NCI-H526 (cell line): ENCODE measurements around the gene ST6GALNAC2.
"Not testable (repeated sequence)": the region's sequence is repeated elsewhere in the genome, so short reads cannot be mapped to it uniquely, and the experiment has no call there.

Experiments
- DNase-seq, 2 experiments: peaks; one replicate each; lab custom pipeline; 2025; lab: John Stamatoyannopoulos, UW

The ST6GALNAC2 gene

GRCh38 chr17:76585649-76586593, at the start of gene ST6GALNAC2:
TSS of gene ST6GALNAC2 (minus strand) at chr17:76585860. CDS start at chr17:76585808, 52 bp downstream.
- peak; percentile 11 to 88 for DNase-seq

GRCh38 chr17:76635039-76635438, 49.4 kb upstream of the ST6GALNAC2 start:
- DNase-seq = no peak

- no peak for DNase-seq
These were observed 48.1 kb upstream of the ST6GALNAC2 start for GRCh38 chr17:76633628-76634328.

GRCh38 chr17:76631821-76632565, 46.3 kb upstream of the ST6GALNAC2 start:
- no peak for DNase-seq

GRCh38 chr17:76630151-76630550, 44.5 kb upstream of the ST6GALNAC2 start:
- DNase-seq = no peak

GRCh38 chr17:76627510-76627909, 41.9 kb upstream of the ST6GALNAC2 start:
- no peak for DNase-seq

- DNase-seq = no peak
These were observed 40.8 kb upstream of the ST6GALNAC2 start for GRCh38 chr17:76626442-76626841.

GRCh38 chr17:76625496-76625895, 39.8 kb upstream of the ST6GALNAC2 start:
- no peak for DNase-seq

- peak in 1 of 2 experiments; percentile 67 for DNase-seq
These were observed 37.8 kb upstream of the ST6GALNAC2 start for GRCh38 chr17:76623271-76624146.

GRCh38 chr17:76617838-76618237, 32.2 kb upstream of the ST6GALNAC2 start:
- DNase-seq = no peak

- no peak for DNase-seq
These were observed 29.4 kb upstream of the ST6GALNAC2 start for GRCh38 chr17:76614912-76615617.

- not testable (repeated sequence) for DNase-seq
These were observed 28.6 kb upstream of the ST6GALNAC2 start for GRCh38 chr17:76614064-76614759.

- no peak for DNase-seq
These were observed 27.6 kb upstream of the ST6GALNAC2 start for GRCh38 chr17:76612977-76613851.

GRCh38 chr17:76612465-76612864, 26.8 kb upstream of the ST6GALNAC2 start:
- no peak for DNase-seq

GRCh38 chr17:76611758-76612157, 26.1 kb upstream of the ST6GALNAC2 start:
- no peak for DNase-seq

- not testable (repeated sequence) for DNase-seq
These were observed 25.6 kb upstream of the ST6GALNAC2 start for GRCh38 chr17:76611080-76611749.

- DNase-seq = not testable (repeated sequence)
These were observed 21.0 kb upstream of the ST6GALNAC2 start for GRCh38 chr17:76606685-76607084.

GRCh38 chr17:76601065-76601464, 15.4 kb upstream of the ST6GALNAC2 start:
- no peak for DNase-seq
